ENCODE data around the gene TMEM100.
"Not testable (repeated sequence)": the region's sequence is repeated elsewhere in the genome, so short reads cannot be mapped to it uniquely, and the experiment has no call there.

Gene TMEM100

GRCh38 chr17:55680686-55681341, 41.9 kb downstream of the TMEM100 start:
- no peak for DNase-seq

GRCh38 chr17:55677446-55677845, 45.2 kb downstream of the TMEM100 start:
- DNase-seq, result no peak

- DNase-seq, result no peak
Observed at GRCh38 chr17:55676274-55676673, 46.4 kb downstream of the TMEM100 start.

- DNase-seq, result peak; percentile 69
Observed at GRCh38 chr17:55673743-55674506, 48.7 kb downstream of the TMEM100 start.

- peak; percentile 11 for DNase-seq
Observed at GRCh38 chr17:55672585-55673501, 49.8 kb downstream of the TMEM100 start.

GRCh38 chr17:55672010-55672409, 50.7 kb downstream of the TMEM100 start:
- DNase-seq, result not testable (repeated sequence)
